Measurements from ENCODE around the gene CIAPIN1. TPM values are rescaled to one million over a fixed set of nuclear protein-coding genes. Genes with fewer than 3 reads are reported as not detected.

Gene CIAPIN1
- polyA plus RNA-seq, 5 donors, result 57.9 to 79.3 (median 75.1) TPM

DNA sequence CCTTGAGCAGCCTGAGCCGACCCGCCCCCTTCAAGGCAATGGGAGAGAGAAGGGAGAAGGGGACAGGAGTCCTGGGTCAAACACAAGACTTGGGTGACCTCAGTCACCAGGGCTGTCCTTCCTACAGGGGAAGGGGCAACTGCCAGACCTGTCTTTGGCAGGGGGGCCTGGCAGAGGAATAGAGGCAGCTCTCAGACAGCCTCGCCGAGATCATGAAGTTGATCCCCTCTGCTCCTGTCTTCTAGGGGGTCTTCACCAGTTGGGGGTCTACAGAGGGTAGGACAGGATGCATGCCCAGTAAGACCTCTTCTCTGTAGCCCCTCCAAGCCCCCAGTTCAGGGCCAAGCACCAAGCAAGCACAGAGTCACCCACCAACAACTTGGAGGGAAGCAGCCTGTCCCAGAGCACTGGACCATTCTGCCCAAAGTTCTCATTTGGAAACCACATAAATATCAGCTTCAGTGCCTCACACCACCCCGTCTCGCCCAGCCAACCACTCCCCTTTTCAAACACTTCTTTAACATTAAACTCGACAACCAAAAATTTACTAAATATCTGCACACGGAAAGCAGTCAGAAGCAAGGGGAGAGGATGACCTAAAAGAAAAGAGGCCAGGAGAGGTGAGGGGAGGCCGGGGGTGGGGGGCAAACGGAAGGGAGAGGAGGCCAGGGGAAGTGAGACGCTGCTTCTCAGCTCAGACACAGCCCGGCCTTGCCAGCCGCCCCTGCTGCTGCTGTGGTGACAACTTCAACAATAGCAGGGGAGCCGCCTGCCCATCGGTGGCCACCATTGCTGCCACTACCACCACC, 31.4 kb upstream of the CIAPIN1 start:
- DNase-seq, result no peak

DNA sequence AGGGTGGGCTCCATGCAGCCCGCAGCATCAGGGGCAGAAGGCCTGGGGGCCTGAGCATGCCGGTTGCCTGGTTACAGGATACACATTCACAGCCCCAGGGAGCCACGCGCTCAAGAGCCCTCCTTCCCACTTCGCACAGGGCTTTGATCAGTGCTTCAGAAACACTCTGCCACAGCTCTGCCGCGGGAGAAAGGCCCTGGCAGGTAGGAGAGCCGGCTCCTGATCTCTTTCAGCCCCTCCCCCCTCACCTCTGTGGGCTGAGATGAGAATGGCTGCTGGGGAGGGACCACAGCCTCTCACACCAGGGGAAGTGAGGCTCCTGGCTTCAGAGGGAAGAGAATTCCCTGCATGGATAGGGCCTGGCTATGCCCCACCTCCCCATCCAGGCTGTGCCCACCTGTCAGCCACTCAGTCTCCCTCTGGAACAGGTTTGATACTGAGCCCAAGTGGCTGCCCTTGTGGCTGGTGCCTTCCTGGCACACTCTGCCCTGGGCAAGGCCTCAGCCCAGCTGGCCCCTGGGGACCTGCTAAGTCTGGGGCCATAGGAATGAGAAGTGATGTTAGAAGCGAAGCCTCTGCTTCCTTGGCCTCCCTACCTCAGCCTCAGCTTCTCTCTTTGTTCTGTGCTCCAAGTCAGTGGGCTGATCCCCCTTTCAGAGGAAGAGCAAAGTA, 30.5 kb upstream of the CIAPIN1 start:
- no peak for DNase-seq

DNA sequence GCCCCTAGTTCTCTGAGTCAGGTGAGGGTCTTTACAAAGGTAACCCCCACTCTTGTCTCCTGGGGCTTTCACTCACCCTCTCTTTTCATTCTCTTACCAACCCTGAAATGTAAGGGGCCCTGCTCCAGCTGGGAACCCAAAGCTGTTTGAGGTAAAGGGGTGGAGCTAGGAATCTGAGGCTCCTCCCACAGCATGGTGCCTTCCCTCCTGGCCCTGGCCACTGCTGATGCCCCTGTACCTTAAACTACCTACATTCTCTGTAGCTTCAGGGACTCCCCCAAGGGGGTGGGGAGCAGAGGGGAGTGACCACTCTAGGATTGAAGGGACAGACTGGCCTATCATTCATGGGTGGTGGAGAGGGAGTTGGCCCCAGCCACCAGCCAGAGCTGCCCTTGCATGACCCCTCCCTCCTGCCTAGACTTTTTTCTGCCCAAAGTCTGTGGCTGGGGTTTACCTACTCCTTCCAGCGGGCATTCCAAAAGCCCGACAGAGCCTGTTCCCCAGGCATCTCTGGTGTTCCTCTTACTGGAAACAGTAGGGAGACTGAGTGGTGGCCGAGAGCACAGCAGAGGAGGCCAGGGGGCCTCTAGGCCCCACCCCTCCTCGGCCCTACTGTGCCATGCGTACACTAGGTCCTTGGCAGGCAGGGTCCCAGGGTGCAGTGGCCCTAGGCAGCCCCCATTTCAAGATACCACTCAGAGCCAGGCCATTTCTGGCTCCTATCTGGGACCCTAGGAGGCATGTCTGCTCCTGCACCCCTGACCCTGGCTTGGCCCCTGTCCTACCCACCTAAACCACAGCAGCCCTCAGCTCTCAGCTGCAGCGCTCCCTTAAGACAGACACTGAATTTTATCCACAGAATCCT, 29.6 kb upstream of the CIAPIN1 start:
- no peak for DNase-seq

DNA sequence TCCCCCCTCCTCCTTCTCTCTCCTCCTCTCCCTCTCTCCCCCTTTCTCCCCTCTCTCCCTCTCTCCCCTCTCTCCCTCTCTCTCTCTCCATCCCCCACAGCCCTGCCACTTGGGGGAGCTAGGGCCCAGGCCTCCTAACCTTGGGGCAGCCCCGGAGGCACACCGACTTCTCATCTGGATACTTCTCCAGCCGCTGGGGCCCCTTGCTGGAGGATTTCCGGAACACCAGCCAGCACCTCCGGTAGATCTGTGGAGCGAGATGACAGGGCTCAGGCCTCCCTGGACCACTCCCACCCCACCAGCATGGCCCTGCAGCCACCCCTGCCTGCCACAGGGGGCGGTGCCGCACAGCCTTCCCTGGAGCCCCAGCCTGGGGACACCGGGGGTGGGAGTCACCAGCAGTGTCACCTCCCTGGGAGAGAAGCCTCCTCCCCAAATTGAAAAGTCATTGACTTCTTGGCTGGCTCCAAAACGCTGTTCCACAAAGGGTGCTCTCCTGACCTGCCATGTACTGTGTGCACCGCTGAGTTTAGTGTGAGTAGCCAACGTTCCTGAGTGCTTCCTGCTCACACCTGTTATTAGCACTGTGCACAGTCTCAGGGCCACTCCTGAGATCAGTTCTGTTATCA, 28.6 kb upstream of the CIAPIN1 start:
- DNase-seq, result no peak

DNA sequence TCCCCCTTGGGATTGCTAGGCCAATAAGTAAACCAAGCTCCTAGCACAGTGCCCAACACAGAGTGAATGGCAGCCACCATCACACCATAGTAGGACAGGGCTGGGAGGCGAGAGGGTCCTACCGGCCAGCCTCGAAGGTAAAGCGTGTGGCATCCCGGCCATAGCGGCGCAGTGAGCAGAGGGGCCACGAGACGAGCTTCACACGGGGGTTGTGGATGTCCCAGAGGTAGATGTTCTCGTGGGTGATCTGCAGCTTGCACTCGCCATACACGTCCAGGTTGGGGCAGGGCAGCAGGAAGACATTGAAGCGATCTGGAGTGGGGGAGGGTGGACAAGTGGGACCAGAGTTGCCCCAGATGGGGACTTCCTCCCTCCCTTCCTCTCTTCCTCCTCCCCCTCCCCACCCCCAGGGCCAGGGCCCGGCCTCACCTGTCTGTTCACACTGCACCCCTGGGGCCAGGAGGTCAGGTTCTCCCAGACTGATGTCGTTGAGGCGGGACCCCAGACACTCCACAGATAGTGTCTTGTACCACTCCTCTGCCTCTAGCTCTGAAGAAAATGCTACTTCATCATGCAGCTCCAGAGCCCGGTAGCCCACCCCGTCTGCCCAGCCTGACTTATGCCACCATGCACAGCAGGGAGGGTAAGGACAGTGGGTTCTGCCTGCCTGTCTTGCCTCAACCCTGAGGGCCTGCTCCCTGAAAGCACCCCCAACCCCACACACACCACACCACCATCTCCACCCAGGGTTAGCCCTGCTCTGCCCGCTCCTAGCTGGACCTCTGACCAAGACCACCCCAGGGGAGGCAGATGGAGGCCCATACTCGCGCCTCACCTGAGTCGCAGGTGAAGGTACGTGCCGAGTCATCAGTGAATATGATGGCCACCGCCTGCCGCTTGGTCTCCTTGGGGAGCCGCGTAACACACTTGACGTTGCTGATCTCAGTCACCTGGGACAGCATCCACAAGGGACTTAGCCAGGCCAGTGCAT, 27.8 kb upstream of the CIAPIN1 start:
- DNase-seq, result no peak

DNA sequence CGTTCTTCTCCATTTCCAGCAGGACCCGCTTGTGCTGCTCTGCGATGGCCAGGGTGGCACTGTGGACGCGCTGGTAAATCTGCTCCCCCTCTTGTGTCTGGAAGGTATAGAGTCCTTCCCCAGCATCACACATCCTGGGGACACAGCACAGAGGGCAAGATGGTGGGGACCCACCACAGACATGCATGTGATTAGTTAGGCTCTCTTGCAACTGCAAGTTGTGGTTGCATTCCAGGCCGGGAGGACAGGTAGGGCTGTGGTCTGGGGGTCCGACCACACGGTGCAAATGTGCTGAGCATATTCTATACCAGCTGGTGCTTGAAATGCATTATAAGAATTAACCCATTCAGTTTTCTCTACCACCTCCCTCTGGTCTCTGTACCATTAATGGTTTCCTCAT, 26.7 kb upstream of the CIAPIN1 start:
- DNase-seq, result no peak

DNA sequence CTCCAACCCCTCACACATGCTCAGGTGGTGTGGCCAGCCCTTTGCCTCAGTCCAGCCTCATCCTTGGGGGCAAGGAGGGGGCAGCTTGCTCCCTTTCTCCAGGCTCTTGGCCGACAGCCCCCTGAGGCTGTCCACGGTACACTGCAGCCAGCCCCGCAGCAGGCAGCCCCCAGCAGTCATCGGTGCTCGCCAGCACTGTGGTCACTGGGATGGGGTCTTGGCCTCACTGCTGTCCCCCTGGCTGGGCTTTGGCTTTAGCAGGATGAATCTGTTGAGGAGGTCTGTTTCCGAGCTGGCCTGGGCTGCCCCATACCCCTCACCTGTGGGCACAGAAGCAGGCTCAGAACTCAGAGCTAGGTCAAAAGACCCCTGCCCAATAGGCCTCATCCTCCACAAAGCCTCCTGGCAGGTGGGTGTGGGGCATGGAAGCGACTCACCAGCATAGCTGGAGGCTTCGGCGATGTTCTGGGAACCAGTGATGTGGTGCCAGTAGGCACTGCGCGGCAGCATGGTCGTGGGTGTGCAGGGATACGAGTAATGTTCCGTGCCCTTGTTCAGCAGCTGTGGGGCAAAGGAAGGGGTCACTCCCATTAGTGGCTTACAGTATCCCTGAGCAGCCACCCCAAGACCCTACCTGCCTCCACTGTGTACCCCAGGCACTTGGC, 26.1 kb upstream of the CIAPIN1 start:
- DNase-seq, result no peak

DNA sequence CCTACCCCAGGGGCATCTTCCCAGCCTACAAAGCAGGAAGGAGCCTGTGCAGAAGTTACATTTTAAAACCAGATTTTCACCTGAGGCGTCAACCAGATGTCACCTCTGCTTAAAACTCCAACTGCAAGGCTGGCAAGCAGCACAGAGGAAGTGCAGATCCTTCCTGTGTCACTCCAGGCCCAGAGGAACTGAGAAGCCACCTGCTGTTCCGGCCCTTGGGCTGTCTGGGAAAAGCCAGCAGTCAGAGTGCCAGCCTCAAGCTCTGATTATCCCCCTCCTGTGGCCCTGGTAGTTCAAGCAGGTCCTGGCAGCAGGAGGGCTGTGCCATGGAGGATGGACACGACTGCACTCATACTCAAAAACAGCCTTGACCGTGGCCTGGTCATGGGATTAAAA, 25.5 kb upstream of the CIAPIN1 start:
- DNase-seq, result no peak

DNA sequence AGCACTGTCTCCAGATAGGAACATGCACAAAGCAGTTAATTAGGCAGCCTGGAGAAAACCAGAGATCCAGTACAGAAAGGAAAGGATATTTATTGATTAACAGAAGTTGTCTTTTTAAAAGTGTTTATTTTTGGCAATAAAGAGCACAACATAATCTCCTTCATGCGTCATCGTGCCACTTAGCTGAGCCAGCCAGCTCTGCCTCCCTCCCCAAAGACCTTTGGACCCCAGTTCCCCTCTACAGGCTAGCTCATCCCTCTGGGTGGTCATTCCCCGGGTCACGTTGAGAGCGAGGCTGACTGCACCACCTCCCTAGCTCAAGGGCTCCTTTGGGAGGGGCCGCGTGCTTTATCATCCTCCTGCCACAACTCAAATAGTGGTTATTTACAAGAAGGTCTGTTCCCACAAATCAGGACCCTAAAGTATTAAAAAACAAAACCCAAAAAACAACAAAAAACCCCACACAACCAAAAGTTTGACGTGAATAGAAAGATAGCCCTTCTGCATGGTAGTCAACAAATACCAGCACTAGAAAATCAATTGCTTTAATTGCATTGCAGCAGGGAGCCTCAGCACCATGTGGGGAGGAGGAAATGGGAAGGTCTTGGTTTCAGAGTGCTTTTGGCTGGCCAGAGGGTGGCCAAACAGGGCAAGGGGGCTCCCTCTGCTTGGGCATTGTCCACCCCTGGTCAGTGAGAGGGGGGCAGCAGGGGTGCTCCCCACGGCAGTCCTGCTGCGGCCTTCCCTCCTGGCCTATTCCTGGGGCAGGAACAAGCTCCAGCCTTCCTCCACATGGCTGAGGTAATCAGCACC, 24.9 kb upstream of the CIAPIN1 start:
- DNase-seq, result no peak

DNA sequence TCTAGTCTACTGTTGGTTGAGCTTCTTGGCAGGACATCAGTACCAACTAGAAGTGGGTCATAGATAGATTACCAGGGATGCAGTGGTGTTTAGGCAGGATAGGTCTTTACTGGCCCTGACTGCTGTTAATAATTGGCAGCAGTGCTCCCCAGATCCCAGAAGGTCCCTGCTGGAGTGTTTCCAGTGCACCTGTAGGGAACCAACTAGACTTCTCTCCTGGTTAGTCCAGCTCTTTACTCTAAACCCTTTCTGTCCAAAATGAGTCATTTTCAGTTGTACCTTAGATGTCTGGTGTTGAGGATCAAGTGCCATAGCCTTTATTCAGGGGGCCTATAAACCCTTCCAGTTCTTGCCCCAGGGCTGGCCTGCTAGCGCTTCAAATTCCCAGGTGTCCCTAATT, 24.0 kb upstream of the CIAPIN1 start:
- no peak for DNase-seq

DNA sequence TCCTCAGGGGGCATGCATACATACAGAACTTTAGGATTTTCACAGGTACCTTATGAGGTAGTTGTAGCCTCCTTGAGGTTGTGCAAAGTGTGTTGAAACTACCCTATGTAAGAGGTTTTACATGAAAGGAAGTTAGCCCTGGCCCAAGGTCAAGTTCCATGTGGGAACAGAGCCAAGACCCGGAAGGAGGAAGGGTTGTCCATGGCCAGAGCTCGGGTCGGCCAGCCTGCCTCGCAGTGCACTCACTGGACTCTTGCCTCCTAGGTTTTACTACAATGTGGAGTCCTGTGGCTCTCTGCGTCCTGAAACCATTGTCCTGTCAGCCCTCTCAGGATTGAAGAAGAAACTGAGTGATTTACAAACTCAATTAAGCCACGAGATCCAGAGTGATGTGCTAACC, 23.5 kb upstream of the CIAPIN1 start:
- no peak for DNase-seq

DNA sequence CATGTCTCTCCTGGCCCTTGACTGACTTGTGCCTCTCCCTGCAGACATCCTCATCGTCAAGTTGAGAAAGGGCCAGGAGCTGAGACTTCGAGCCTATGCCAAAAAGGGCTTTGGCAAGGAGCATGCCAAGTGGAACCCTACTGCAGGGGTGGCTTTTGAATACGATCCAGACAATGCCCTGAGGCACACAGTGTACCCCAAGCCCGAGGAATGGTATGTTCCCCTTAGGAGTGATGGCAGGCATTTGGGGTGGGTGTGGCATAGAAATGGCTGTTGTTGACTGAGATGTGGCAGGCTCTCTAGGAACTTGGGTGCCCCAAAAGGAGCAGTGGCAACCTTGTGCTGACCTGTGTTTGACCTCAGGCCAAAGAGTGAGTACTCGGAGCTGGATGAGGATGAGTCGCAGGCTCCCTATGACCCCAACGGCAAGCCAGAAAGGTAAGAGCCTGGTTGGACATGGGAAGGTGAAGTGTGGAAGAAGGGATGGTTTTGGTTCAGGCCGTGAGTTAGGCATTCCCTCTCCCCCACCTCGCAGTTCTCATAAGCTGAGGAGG, 22.8 kb upstream of the CIAPIN1 start:
- no peak for DNase-seq

DNA sequence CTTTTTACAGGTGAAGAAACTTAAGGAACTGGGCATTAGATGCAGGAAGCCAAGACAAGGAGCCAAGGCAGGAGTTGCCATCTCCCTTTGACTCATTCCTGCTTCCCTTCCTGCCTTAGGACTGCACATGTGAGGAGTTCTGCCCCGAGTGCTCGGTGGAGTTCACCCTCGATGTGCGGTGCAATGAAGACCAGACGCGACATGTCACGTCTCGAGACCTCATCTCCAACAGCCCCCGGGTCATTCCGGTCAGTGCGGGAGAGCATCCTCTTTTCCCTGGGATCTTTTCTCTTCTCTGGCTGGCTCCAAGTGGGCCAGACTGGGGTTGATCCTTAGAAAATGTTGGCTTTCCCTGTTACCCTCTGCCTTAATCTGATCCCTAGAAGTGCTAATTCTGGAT, 21.9 kb upstream of the CIAPIN1 start:
- DNase-seq, result no peak

DNA sequence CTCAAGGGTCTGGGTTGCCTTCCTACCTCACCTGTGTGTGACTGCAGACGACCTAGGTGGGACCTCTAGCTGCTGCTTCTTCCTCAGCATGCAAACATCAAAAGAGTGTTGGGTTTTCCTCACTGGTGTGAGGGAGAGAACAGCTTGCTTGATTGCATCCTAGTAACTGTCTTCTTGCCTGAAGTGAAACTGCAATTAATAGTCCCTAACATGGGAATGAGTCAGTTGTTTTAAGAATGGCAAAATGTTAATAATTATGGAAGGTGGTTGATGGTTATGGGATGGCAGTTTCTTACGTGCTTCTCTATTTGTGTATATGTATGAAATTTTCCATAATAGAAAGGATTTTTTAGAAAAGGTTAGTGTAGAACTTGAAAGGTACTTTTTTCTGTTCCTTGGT, 21.2 kb upstream of the CIAPIN1 start:
- no peak for DNase-seq

DNA sequence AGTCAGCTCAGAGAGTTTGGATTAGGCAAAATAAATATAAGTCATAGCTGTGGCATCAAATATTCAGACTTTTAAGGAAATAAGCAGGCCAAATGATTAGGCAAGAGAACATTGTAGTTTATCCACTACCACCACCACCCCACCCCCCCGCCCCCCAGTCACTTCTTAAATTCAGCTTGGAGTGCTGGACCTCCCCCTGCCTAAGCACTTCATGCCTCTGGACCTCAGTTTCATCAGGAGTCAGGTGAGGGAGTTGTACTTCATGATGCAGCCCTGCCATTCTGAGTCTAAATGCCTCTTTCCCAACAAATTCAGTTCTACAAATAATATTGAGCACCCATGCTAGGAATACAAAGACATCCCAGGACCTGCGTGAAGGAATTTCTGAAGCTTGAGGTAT, 17.3 kb upstream of the CIAPIN1 start:
- no peak for DNase-seq

DNA sequence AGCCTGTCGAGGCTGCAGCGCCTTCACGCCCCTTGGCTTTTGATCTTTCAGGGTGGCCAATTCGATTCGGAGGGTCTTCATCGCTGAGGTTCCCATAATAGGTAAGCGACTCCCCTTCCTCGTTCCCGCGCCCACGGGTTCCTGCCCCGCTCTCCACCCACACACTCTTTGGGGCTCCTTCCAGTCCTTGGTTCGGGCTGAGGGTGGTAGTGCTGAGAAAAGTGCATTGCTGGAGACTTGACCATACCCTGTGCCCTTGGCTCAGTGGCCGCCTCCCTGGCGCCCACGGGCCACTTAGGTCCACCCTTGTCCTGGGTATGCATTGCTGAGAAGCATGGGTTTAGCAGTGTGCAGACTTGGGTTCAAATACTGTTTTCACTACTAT, 15.8 kb upstream of the CIAPIN1 start:
- no peak for DNase-seq

DNA sequence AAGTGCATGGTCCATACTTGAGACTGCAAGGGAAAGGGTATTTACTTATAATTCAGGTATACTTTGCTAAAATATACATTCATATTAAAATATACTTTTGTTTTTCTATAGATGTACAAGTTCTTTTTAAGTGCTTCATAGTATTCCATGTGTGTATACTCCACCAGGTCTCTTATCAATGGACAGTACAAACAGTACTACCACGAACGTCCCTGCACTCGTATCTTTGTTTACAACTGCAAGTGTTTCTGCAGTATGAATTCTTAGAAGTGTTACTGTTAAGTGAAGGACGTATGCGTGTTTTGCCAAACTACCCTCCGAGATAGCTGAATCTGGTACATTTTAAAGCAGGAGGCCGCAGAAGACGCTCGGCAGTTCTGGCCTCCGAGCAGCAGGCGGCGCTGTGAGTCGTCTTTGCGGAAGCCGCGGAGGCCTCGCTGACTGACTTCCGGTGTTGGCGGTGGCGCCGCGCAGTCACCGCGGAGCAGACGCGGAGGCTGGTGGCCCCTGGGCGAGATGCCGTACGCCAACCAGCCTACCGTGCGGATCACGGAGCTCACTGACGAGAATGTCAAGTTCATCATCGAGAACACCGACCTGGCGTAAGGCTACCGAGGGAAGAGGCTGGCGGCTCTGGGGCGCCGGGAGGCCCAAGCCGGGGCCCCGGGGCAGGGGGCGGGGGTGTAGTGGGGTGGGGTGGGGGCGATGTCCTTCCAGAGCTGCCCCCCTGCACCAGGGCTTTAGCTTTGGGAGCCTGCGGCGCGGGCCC, 15.2 kb upstream of the CIAPIN1 start, which contains the start of gene POLR2C:
POLR2C (plus strand) TSS at position 471 of the 769 bp plus-strand sequence; CDS start at position 517, 46 bp downstream.
- peak; percentile 78 to 85 for DNase-seq

DNA sequence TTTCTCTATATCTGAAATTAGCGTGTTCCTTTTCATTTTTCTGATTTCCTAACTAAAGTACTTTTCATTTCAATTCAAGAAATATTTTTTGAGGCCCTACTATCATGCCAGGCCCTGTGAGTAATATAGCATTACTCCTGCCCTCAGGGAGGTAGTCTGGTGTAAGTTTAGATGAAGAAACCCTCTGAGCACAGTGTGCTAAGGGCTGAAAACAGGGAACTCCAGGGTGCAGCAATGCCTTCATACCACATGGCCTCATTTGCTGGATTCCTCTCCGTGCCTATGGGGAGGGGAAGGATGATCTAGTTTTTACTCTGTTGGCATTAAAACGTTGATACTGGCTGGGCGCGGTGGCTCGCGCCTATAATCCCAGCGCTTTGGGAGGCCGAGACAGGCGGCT, 4.8 kb upstream of the CIAPIN1 start:
- no peak for DNase-seq
